Caco-2 (cell line): ENCODE data around the gene OLFM2. TPM values are rescaled to one million over a fixed set of nuclear protein-coding genes. Genes with fewer than 3 reads are reported as not detected.

Experiments used
- Bru-seq: library from RNA; stranded (reverse); fragments of 400-500 nt; gene quantifications from one replicate; lab custom pipeline; 2021; lab: Mats Ljungman, UMichigan
- BruChase-seq, 2 experiments: library from RNA; stranded (reverse); fragments of 400-500 nt; gene quantifications; one replicate each; lab custom pipeline; 2021; lab: Mats Ljungman, UMichigan
- BruUV-seq: library from RNA; stranded (reverse); fragments of 400-500 nt; replicated peaks from 2 replicates; lab custom pipeline; 2021; lab: Mats Ljungman, UMichigan
- CTCF ChIA-PET: fragments of 300-600 bp; sonication (Branson Sonifier 250); formaldehyde crosslinking; loops from one replicate; lab custom pipeline; 2022; ENCODE audit warnings: antibody characterized with exemption; lab: Charles Lee
- POLR2A ChIA-PET: fragments of 300-600 bp; sonication (Branson Sonifier 250); formaldehyde crosslinking; loops from one replicate; lab custom pipeline; 2022; ENCODE audit warnings: antibody characterized with exemption; lab: Charles Lee
- DNase-seq, 2 experiments: peaks; one replicate each; pipeline versions ENCODE4 v3.0.0 to v3.0.0-alpha.2; 2020 to 2022
- H3K27me3 ChIP-seq: replicated peaks from 2 replicates; pipeline ENCODE4 v1.6.0; 2011; ENCODE audit warnings: low read length; ENCODE audit not compliant: control insufficient read depth, insufficient read depth
- H3K36me3 ChIP-seq: 2 replicates; pipeline ENCODE4 v1.5.1; 2011; ENCODE audit warnings: low read length; ENCODE audit not compliant: control insufficient read depth, insufficient read depth
- H3K4me1 ChIP-seq: fragments of 250-450 bp; sonication (Bioruptor Pico); 2 replicates; pipeline ENCODE4 v1.5.1; 2020; ENCODE audit warnings: mild to moderate bottlenecking
- H3K4me3 ChIP-seq: 2 replicates; pipeline ENCODE4 v1.5.1; 2011; ENCODE audit warnings: low read depth, mild to moderate bottlenecking, control low read depth, low read length
- H3K9me3 ChIP-seq: fragments of 250-450 bp; sonication (Bioruptor Pico); 2 replicates; pipeline ENCODE4 v1.5.1; 2020; ENCODE audit warnings: mild to moderate bottlenecking, moderate library complexity
- H3K27ac Mint-ChIP-seq: one replicate; pipeline ENCODE4 v1.8.0; 2022; ENCODE audit warnings: mixed read lengths; ENCODE audit not compliant: unreplicated experiment
- H3K27me3 Mint-ChIP-seq: one replicate; pipeline ENCODE4 v1.8.0; 2022; ENCODE audit warnings: mixed read lengths; ENCODE audit not compliant: insufficient read depth, unreplicated experiment
- H3K36me3 Mint-ChIP-seq: one replicate; pipeline ENCODE4 v1.8.0; 2022; ENCODE audit warnings: mild to moderate bottlenecking, mixed read lengths; ENCODE audit not compliant: insufficient read depth, unreplicated experiment
- H3K4me1 Mint-ChIP-seq: one replicate; pipeline ENCODE4 v1.8.0; 2022; ENCODE audit warnings: low read depth, mixed read lengths; ENCODE audit not compliant: unreplicated experiment
- H3K4me3 Mint-ChIP-seq: one replicate; pipeline ENCODE4 v1.8.0; 2022; ENCODE audit warnings: mild to moderate bottlenecking, moderate library complexity, mixed read lengths; ENCODE audit not compliant: unreplicated experiment
- H3K9me3 Mint-ChIP-seq: one replicate; pipeline ENCODE4 v1.8.0; 2022; ENCODE audit warnings: mixed read lengths; ENCODE audit not compliant: unreplicated experiment
- CTCF ChIP-seq, 2 experiments: fragments of 200-600 bp in 1 of 2; IDR thresholded peaks; 1 replicate in 1 of 2; 2 replicates in 1 of 2; pipeline versions ENCODE4 v1.5.1 to v1.8.0; 2011 to 2022; ENCODE audit warnings: antibody characterized with exemption in 1 of 2, control low read depth in 1 of 2, inconsistent platforms in 1 of 2, low read depth in 1 of 2, low read length in 1 of 2, mild to moderate bottlenecking in 1 of 2, moderate library complexity in 1 of 2; ENCODE audit not compliant: insufficient read depth in 1 of 2, severe bottlenecking in 1 of 2, unreplicated experiment in 1 of 2
- intact Hi-C: fragments of 100-400 bp; cut with micrococcal nuclease; formaldehyde crosslinking; loops from one replicate; pipeline ENCODE4 v1.10.0; 2022; ENCODE audit not compliant: unreplicated experiment
- long read RNA-seq: library from polyadenylated mRNA; stranded (forward); transcript quantifications from one replicate; pipeline ENCODE4 v2.0.0, GENCODE V29; 2022
- total RNA-seq: library from RNA; stranded (reverse); gene quantifications from 2 replicates; pipeline ENCODE4 v1.2.3, GENCODE V29; 2022

The OLFM2 gene
- total RNA-seq (0.30 and 0.34 TPM in 2 replicates), Bru-seq, nascent RNA (percentile 21 among the genes with signal in this experiment), BruChase-seq, experiment 1, labeled RNA remaining after a 2-hour chase (percentile 20 among the genes with signal in this experiment), BruChase-seq, experiment 2, labeled RNA remaining after a 6-hour chase (percentile 18 among the genes with signal in this experiment)
- long read RNA-seq = 0 reads

GRCh38 chr19:9936326-9937000, at the start of gene OLFM2:
TSS of gene OLFM2 (minus strand) at chr19:9936515. CDS start at chr19:9936366, 149 bp downstream.
- Mint-ChIP-seq H3K4me3 (peak within 1 kb of the TSS; percentile 61), H3K27ac (no peak within 1 kb of the TSS), H3K27me3 (peaks cover 4% of the 10 kb centered on the region), H3K4me1 (no peaks in the 10 kb centered on the region), H3K36me3 (peaks cover 5% of the 10 kb centered on the region), H3K9me3 (peaks cover 2% of the 10 kb centered on the region)
- H3K9me3 ChIP-seq = no peaks in the 10 kb centered on the region
- no peak for DNase-seq
- H3K4me3 ChIP-seq = peak within 1 kb of the TSS; percentile 46
- POLR2A ChIA-PET = no interaction called here
- H3K27me3 ChIP-seq = no peaks in the 10 kb centered on the region
- CTCF ChIA-PET = interaction anchor here (0.7 kb wide), 2 partner anchors 10 to 91 kb away, joined by 3 to 4 read pairs; no protein-coding TSS in a partner anchor
- TF ChIP-seq CTCF (IDR thresholded peaks at IDR 0.05; ENCODE audit: insufficient read depth in 1 of 2, low read depth in 1 of 2, low read length in 1 of 2, severe bottlenecking in 1 of 2, unreplicated experiment in 1 of 2) = no peak
- no peaks in the 10 kb centered on the region for H3K36me3 ChIP-seq
- no peaks in the 10 kb centered on the region for H3K4me1 ChIP-seq
- BruUV-seq = no TSS peak
- intact Hi-C loops = loop anchor here (10.0 kb wide), 1 partner anchor 178 kb away; the partner anchor contains the start of genes EIF3G and P2RY11

- POLR2A ChIA-PET = no interaction called here
- BruUV-seq = no TSS peak
- no peaks in the 10 kb centered on the region for H3K9me3 Mint-ChIP-seq
- no peak overlapping the region for H3K27ac Mint-ChIP-seq
- no peak overlapping the region for H3K4me3 Mint-ChIP-seq
- TF ChIP-seq CTCF (IDR thresholded peaks at IDR 0.05; ENCODE audit: insufficient read depth in 1 of 2, low read depth in 1 of 2, low read length in 1 of 2, severe bottlenecking in 1 of 2, unreplicated experiment in 1 of 2) = no peak
- Histone ChIP-seq H3K4me3 (no peak overlapping the region), H3K27me3 (no peaks in the 10 kb centered on the region), H3K36me3 (no peaks in the 10 kb centered on the region), H3K4me1 (no peaks in the 10 kb centered on the region), H3K9me3 (no peaks in the 10 kb centered on the region)
- no peaks in the 10 kb centered on the region for H3K36me3 Mint-ChIP-seq
- H3K27me3 Mint-ChIP-seq = peaks cover 18% of the 10 kb centered on the region
- intact Hi-C loops = no loop called here
- no peaks in the 10 kb centered on the region for H3K4me1 Mint-ChIP-seq
- CTCF ChIA-PET = no interaction called here
- no peak for DNase-seq
These were observed 45.3 kb upstream of the OLFM2 start for GRCh38 chr19:9981406-9982260.

GRCh38 chr19:9972103-9972502, 35.8 kb upstream of the OLFM2 start:
- POLR2A ChIA-PET = no interaction called here
- no peak overlapping the region for H3K4me3 Mint-ChIP-seq
- CTCF ChIA-PET = no interaction called here
- H3K9me3 Mint-ChIP-seq = no peaks in the 10 kb centered on the region
- no peak for TF ChIP-seq CTCF (IDR thresholded peaks at IDR 0.05; ENCODE audit: insufficient read depth in 1 of 2, low read depth in 1 of 2, low read length in 1 of 2, severe bottlenecking in 1 of 2, unreplicated experiment in 1 of 2)
- Histone ChIP-seq H3K4me3 (no peak overlapping the region), H3K9me3 (no peaks in the 10 kb centered on the region), H3K36me3 (no peaks in the 10 kb centered on the region), H3K4me1 (no peaks in the 10 kb centered on the region), H3K27me3 (no peaks in the 10 kb centered on the region)
- H3K27me3 Mint-ChIP-seq = peaks cover 20% of the 10 kb centered on the region
- BruUV-seq = no TSS peak
- no peak overlapping the region for H3K27ac Mint-ChIP-seq
- no peak for DNase-seq
- H3K4me1 Mint-ChIP-seq = no peaks in the 10 kb centered on the region
- intact Hi-C loops = no loop called here
- H3K36me3 Mint-ChIP-seq = no peaks in the 10 kb centered on the region
